ENCODE data around the gene LUZP2. TPM values are rescaled to one million over a fixed set of nuclear protein-coding genes. Genes with fewer than 3 reads are reported as not detected.

LUZP2 gene
- polyA plus RNA-seq, 1 donor = 2.8 TPM

- Histone ChIP-seq H3K36me3 (ENCODE audit: control insufficient read depth, insufficient read depth, low read length) (no peaks in the 10 kb centered on the region), H3K9me3 (ENCODE audit: control insufficient read depth, low read depth, low read length) (no peaks in the 10 kb centered on the region), H3K4me3 (ENCODE audit: low read length) (no peak overlapping the region), H3K27me3 (ENCODE audit: control insufficient read depth, insufficient read depth, low read length) (no peaks in the 10 kb centered on the region), H3K4me1 (ENCODE audit: control insufficient read depth, insufficient read depth, low read length) (no peaks in the 10 kb centered on the region), H3K27ac (ENCODE audit: low read length) (no peak overlapping the region)
- DNase-seq = peak in 1 of 2 donors; percentile 22
These were observed 62.5 kb downstream of the LUZP2 start for GRCh38 chr11:24559315-24559714.

- H3K36me3 ChIP-seq (ENCODE audit: control insufficient read depth, insufficient read depth, low read length) = no peaks in the 10 kb centered on the region
- no peak overlapping the region for H3K4me3 ChIP-seq (ENCODE audit: low read length)
- H3K4me1 ChIP-seq (ENCODE audit: control insufficient read depth, insufficient read depth, low read length) = no peaks in the 10 kb centered on the region
- H3K27me3 ChIP-seq (ENCODE audit: control insufficient read depth, insufficient read depth, low read length) = no peaks in the 10 kb centered on the region
- no peaks in the 10 kb centered on the region for H3K9me3 ChIP-seq (ENCODE audit: control insufficient read depth, low read depth, low read length)
- no peak overlapping the region for H3K27ac ChIP-seq (ENCODE audit: low read length)
- no peak for DNase-seq
- 85% methylated on average over 3 of the region's 4 CpGs for WGBS (ENCODE audit: insufficient coverage, low lambda C conversion rate)
These were observed 63.5 kb downstream of the LUZP2 start for GRCh38 chr11:24560324-24560723.

- Histone ChIP-seq H3K4me1 (ENCODE audit: control insufficient read depth, insufficient read depth, low read length) (no peaks in the 10 kb centered on the region), H3K36me3 (ENCODE audit: control insufficient read depth, insufficient read depth, low read length) (no peaks in the 10 kb centered on the region), H3K27ac (ENCODE audit: low read length) (no peak overlapping the region), H3K9me3 (ENCODE audit: control insufficient read depth, low read depth, low read length) (no peaks in the 10 kb centered on the region), H3K4me3 (ENCODE audit: low read length) (no peak overlapping the region), H3K27me3 (ENCODE audit: control insufficient read depth, insufficient read depth, low read length) (no peaks in the 10 kb centered on the region)
- DNase-seq = no peak
These were observed 70.5 kb downstream of the LUZP2 start for GRCh38 chr11:24567380-24567779.

DNA sequence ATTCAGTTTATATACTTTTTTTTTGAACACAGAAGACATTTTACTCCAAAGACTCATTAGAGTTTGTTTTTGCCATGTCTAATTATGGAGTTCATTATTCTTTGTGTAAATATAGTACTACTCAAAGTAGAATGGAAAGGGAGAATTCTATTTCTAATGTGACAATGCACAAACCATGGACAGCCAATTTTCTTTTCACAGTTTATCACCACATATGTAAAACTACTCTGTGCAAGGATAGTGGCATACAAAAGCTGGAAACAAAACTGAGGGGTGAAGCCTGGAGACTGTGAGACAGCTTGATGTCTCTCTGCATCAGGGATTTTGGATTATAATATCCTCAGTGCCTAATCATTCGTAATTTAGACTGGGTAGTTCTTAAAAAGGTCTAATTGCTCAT is 75.5 kb downstream of the LUZP2 start:
- DNase-seq = no peak
- Histone ChIP-seq H3K36me3 (ENCODE audit: control insufficient read depth, insufficient read depth, low read length) (no peaks in the 10 kb centered on the region), H3K27me3 (ENCODE audit: control insufficient read depth, insufficient read depth, low read length) (no peaks in the 10 kb centered on the region), H3K9me3 (ENCODE audit: control insufficient read depth, low read depth, low read length) (no peaks in the 10 kb centered on the region), H3K4me1 (ENCODE audit: control insufficient read depth, insufficient read depth, low read length) (no peaks in the 10 kb centered on the region), H3K4me3 (ENCODE audit: low read length) (no peak overlapping the region), H3K27ac (ENCODE audit: low read length) (no peak overlapping the region)
- WGBS (ENCODE audit: insufficient coverage, low lambda C conversion rate) = no CpG with 5 or more reads among the region's 1 CpG

- H3K36me3 ChIP-seq (ENCODE audit: control insufficient read depth, insufficient read depth, low read length) = no peaks in the 10 kb centered on the region
- no peak overlapping the region for H3K4me3 ChIP-seq (ENCODE audit: low read length)
- no peaks in the 10 kb centered on the region for H3K9me3 ChIP-seq (ENCODE audit: control insufficient read depth, low read depth, low read length)
- no peak for DNase-seq
- H3K27ac ChIP-seq (ENCODE audit: low read length) = no peak overlapping the region
- H3K4me1 ChIP-seq (ENCODE audit: control insufficient read depth, insufficient read depth, low read length) = no peaks in the 10 kb centered on the region
- 100% methylated on average over 1 of the region's 1 CpG for WGBS (ENCODE audit: insufficient coverage, low lambda C conversion rate)
- no peaks in the 10 kb centered on the region for H3K27me3 ChIP-seq (ENCODE audit: control insufficient read depth, insufficient read depth, low read length)
These were observed 77.6 kb downstream of the LUZP2 start for GRCh38 chr11:24574461-24574860.

- Histone ChIP-seq H3K27ac (ENCODE audit: low read length) (no peak overlapping the region), H3K9me3 (ENCODE audit: control insufficient read depth, low read depth, low read length) (no peaks in the 10 kb centered on the region), H3K4me3 (ENCODE audit: low read length) (no peak overlapping the region), H3K4me1 (ENCODE audit: control insufficient read depth, insufficient read depth, low read length) (no peaks in the 10 kb centered on the region), H3K36me3 (ENCODE audit: control insufficient read depth, insufficient read depth, low read length) (no peaks in the 10 kb centered on the region), H3K27me3 (ENCODE audit: control insufficient read depth, insufficient read depth, low read length) (no peaks in the 10 kb centered on the region)
- 96% methylated on average over 2 of the region's 2 CpGs for WGBS (ENCODE audit: insufficient coverage, low lambda C conversion rate)
- DNase-seq = no peak
These were observed 78.5 kb downstream of the LUZP2 start for GRCh38 chr11:24575392-24575791.

- Histone ChIP-seq H3K27ac (ENCODE audit: low read length) (no peak overlapping the region), H3K27me3 (ENCODE audit: control insufficient read depth, insufficient read depth, low read length) (no peaks in the 10 kb centered on the region), H3K4me3 (ENCODE audit: low read length) (no peak overlapping the region), H3K36me3 (ENCODE audit: control insufficient read depth, insufficient read depth, low read length) (no peaks in the 10 kb centered on the region), H3K4me1 (ENCODE audit: control insufficient read depth, insufficient read depth, low read length) (no peaks in the 10 kb centered on the region), H3K9me3 (ENCODE audit: control insufficient read depth, low read depth, low read length) (no peaks in the 10 kb centered on the region)
- no peak for DNase-seq
- 100% methylated on average over 1 of the region's 1 CpG for WGBS (ENCODE audit: insufficient coverage, low lambda C conversion rate)
These were observed 88.3 kb downstream of the LUZP2 start for GRCh38 chr11:24585192-24585591.

GRCh38 chr11:24587635-24588034 is 90.8 kb downstream of the LUZP2 start:
- no peak overlapping the region for H3K4me3 ChIP-seq (ENCODE audit: low read length)
- DNase-seq = no peak
- no peaks in the 10 kb centered on the region for H3K36me3 ChIP-seq (ENCODE audit: control insufficient read depth, insufficient read depth, low read length)
- H3K27me3 ChIP-seq (ENCODE audit: control insufficient read depth, insufficient read depth, low read length) = no peaks in the 10 kb centered on the region
- H3K4me1 ChIP-seq (ENCODE audit: control insufficient read depth, insufficient read depth, low read length) = no peaks in the 10 kb centered on the region
- no peaks in the 10 kb centered on the region for H3K9me3 ChIP-seq (ENCODE audit: control insufficient read depth, low read depth, low read length)
- no peak overlapping the region for H3K27ac ChIP-seq (ENCODE audit: low read length)

DNA sequence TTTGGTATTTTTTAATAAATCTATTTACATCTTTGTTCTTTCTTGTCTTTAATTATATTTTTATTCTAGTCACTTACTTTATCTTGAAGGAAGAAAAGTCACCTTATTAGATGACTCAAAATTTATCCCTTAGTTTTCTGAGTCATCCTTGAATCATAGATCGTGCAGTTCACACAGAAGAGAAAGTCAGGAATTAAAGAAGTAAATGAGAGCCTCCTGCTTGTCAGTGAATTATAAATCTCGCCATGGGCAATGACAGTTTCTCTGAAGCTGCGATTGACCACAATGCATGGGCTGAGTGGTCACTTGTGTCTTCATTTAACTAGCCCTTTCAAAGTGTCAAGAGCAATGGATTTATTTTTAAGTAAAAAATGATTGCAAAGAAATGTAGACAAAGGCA is 91.2 kb downstream of the LUZP2 start:
- no peak for DNase-seq
- no peak overlapping the region for H3K4me3 ChIP-seq (ENCODE audit: low read length)
- H3K36me3 ChIP-seq (ENCODE audit: control insufficient read depth, insufficient read depth, low read length) = no peaks in the 10 kb centered on the region
- no peaks in the 10 kb centered on the region for H3K4me1 ChIP-seq (ENCODE audit: control insufficient read depth, insufficient read depth, low read length)
- no peak overlapping the region for H3K27ac ChIP-seq (ENCODE audit: low read length)
- 93% methylated on average over 3 of the region's 3 CpGs for WGBS (ENCODE audit: insufficient coverage, low lambda C conversion rate)
- no peaks in the 10 kb centered on the region for H3K27me3 ChIP-seq (ENCODE audit: control insufficient read depth, insufficient read depth, low read length)
- H3K9me3 ChIP-seq (ENCODE audit: control insufficient read depth, low read depth, low read length) = no peaks in the 10 kb centered on the region

- no peaks in the 10 kb centered on the region for H3K4me1 ChIP-seq (ENCODE audit: control insufficient read depth, insufficient read depth, low read length)
- H3K27me3 ChIP-seq (ENCODE audit: control insufficient read depth, insufficient read depth, low read length) = no peaks in the 10 kb centered on the region
- H3K36me3 ChIP-seq (ENCODE audit: control insufficient read depth, insufficient read depth, low read length) = no peaks in the 10 kb centered on the region
- H3K4me3 ChIP-seq (ENCODE audit: low read length) = no peak overlapping the region
- WGBS (ENCODE audit: insufficient coverage, low lambda C conversion rate) = no CpG with 5 or more reads among the region's 1 CpG
- no peak overlapping the region for H3K27ac ChIP-seq (ENCODE audit: low read length)
- DNase-seq = no peak
- H3K9me3 ChIP-seq (ENCODE audit: control insufficient read depth, low read depth, low read length) = no peaks in the 10 kb centered on the region
These were observed 92.2 kb downstream of the LUZP2 start for GRCh38 chr11:24589064-24589463.

- DNase-seq = no peak
- Histone ChIP-seq H3K36me3 (ENCODE audit: control insufficient read depth, insufficient read depth, low read length) (no peaks in the 10 kb centered on the region), H3K4me1 (ENCODE audit: control insufficient read depth, insufficient read depth, low read length) (no peaks in the 10 kb centered on the region), H3K9me3 (ENCODE audit: control insufficient read depth, low read depth, low read length) (no peaks in the 10 kb centered on the region), H3K27ac (ENCODE audit: low read length) (no peak overlapping the region), H3K4me3 (ENCODE audit: low read length) (no peak overlapping the region), H3K27me3 (ENCODE audit: control insufficient read depth, insufficient read depth, low read length) (no peaks in the 10 kb centered on the region)
- WGBS (ENCODE audit: insufficient coverage, low lambda C conversion rate) = no CpG with 5 or more reads among the region's 2 CpGs
These were observed 94.4 kb downstream of the LUZP2 start for GRCh38 chr11:24591283-24591682.
